Loucy (cell line): Measurements from ENCODE around the gene RNFT2.
"Not testable (repeated sequence)": the region's sequence is repeated elsewhere in the genome, so short reads cannot be mapped to it uniquely, and the experiment has no call there.

Experiments
- H2AFZ ChIP-seq: fragments of 200-600 bp; sonication (generic); 2 replicates; pipeline ENCODE4 v1.6.0; 2016; ENCODE audit warnings: antibody characterized with exemption, mild to moderate bottlenecking, low read length, moderate library complexity
- H3F3A ChIP-seq: fragments of 200-600 bp; 2 replicates; pipeline ENCODE4 v1.6.0; 2016; ENCODE audit warnings: antibody characterized with exemption, low read depth, mild to moderate bottlenecking
- H3K27me3 ChIP-seq: fragments of 200-600 bp; sonication (generic); 2 replicates; pipeline ENCODE4 v1.6.1; 2014; ENCODE audit warnings: low read length, mild to moderate bottlenecking; ENCODE audit not compliant: insufficient read depth, poor library complexity, severe bottlenecking
- H3K36me3 ChIP-seq: fragments of 200-600 bp; sonication (generic); 2 replicates; pipeline ENCODE4 v1.6.1; 2016; ENCODE audit warnings: low read length; ENCODE audit not compliant: insufficient read depth
- H3K4me1 ChIP-seq: fragments of 200-600 bp; sonication (generic); 2 replicates; pipeline ENCODE4 v1.5.1; 2014; ENCODE audit warnings: low read length, mild to moderate bottlenecking; ENCODE audit not compliant: insufficient read depth, poor library complexity, severe bottlenecking
- H3K4me2 ChIP-seq: fragments of 200-600 bp; sonication (generic); 2 replicates; pipeline ENCODE4 v1.6.0; 2014; ENCODE audit warnings: antibody characterized with exemption, low read length, low read depth, mild to moderate bottlenecking; ENCODE audit not compliant: poor library complexity, severe bottlenecking
- H3K4me3 ChIP-seq: fragments of 200-600 bp; sonication (generic); 2 replicates; pipeline ENCODE4 v1.5.1; 2014; ENCODE audit warnings: low read length, mild to moderate bottlenecking, mixed read lengths; ENCODE audit not compliant: poor library complexity, severe bottlenecking
- H3K79me2 ChIP-seq: fragments of 200-600 bp; sonication (generic); 2 replicates; pipeline ENCODE4 v1.6.1; 2014; ENCODE audit warnings: low read length; ENCODE audit not compliant: insufficient read depth
- H3K9ac ChIP-seq: fragments of 200-600 bp; sonication (generic); 2 replicates; pipeline ENCODE4 v1.6.0; 2014; ENCODE audit warnings: mild to moderate bottlenecking, low read depth, low read length, moderate library complexity; ENCODE audit not compliant: poor library complexity, severe bottlenecking
- H3K9me2 ChIP-seq: fragments of 200-600 bp; sonication (generic); replicated peaks from 2 replicates; pipeline ENCODE4 v1.6.1; 2016; ENCODE audit warnings: low read depth, low read length, mixed read lengths
- H3K9me3 ChIP-seq: fragments of 200-600 bp; sonication (generic); 2 replicates; pipeline ENCODE4 v1.6.1; 2014; ENCODE audit warnings: mild to moderate bottlenecking, antibody characterized with exemption, low read length, low read depth; ENCODE audit not compliant: insufficient read depth
- H4K20me1 ChIP-seq: fragments of 200-600 bp; sonication (generic); 2 replicates; pipeline ENCODE4 v1.6.0; 2014; ENCODE audit warnings: antibody characterized with exemption, low read length, mild to moderate bottlenecking; ENCODE audit not compliant: insufficient read depth, poor library complexity, severe bottlenecking
- EZH2phosphoT487 ChIP-seq: fragments of 200-600 bp; IDR thresholded peaks from 2 replicates; pipeline ENCODE4 v1.6.1; 2018; ENCODE audit warnings: antibody characterized with exemption, mild to moderate bottlenecking, moderate library complexity, borderline replicate concordance
- TF ChIP-seq, protein P1 (sequence below): fragments of 200-600 bp; sonication (generic); conservative IDR thresholded peaks from 2 replicates; pipeline ENCODE4 v1.5.1; 2014; ENCODE audit warnings: mild to moderate bottlenecking, antibody characterized with exemption, low read length

The RNFT2 gene

DNA sequence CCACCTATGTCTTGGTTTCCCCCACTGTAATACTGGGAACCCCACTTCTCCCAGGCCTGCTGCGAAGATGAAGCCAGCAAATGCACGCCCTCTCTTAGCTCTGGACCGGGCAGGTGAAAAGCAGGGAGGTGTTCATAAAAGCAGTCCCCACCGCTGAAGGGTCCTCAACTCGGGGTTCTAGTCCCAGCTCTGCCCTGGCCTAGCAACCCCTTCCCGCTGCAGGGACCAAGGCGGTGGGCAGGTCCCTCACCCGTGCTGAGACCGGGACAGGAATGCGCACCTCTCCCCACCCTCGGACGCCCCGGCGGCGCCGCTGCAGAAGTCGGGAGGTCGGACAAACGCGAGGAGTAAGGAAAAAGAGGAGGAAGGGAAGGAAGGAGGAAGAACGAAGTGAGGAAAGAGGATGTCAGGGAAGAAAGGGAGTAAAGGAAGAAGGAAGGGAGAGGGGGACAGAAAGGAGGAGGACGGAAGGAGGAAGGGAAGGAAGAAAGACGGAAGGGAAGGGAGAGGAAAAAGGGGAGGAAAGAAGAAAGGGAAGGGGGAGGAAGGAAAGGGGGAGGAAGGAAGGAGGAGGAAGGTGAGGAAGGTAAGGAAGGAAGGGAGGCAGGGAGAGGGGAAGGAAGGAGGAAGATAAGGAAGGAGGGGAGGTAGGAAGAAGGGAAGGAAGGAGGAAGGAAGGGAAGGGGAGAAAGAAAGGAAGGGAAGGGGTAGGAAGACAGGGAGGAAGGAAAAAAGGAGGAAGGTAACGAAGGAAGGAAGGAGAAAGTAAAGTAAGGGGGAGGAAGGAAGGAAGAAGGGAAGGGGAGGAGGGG is 947 bp upstream of the RNFT2 start:
- no peaks in the 10 kb centered on the region for H3K9me3 ChIP-seq
- no peak for TF ChIP-seq EZH2phosphoT487
- TF ChIP-seq, protein P1, sequence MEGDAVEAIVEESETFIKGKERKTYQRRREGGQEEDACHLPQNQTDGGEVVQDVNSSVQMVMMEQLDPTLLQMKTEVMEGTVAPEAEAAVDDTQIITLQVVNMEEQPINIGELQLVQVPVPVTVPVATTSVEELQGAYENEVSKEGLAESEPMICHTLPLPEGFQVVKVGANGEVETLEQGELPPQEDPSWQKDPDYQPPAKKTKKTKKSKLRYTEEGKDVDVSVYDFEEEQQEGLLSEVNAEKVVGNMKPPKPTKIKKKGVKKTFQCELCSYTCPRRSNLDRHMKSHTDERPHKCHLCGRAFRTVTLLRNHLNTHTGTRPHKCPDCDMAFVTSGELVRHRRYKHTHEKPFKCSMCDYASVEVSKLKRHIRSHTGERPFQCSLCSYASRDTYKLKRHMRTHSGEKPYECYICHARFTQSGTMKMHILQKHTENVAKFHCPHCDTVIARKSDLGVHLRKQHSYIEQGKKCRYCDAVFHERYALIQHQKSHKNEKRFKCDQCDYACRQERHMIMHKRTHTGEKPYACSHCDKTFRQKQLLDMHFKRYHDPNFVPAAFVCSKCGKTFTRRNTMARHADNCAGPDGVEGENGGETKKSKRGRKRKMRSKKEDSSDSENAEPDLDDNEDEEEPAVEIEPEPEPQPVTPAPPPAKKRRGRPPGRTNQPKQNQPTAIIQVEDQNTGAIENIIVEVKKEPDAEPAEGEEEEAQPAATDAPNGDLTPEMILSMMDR: no peak
- peaks cover 12% of the 10 kb centered on the region for H3K4me1 ChIP-seq
- no peaks in the 10 kb centered on the region for H3F3A ChIP-seq
- peak overlapping the region; percentile 87 for H3K9ac ChIP-seq
- peaks cover 4% of the 10 kb centered on the region for H3K27me3 ChIP-seq
- peaks cover 17% of the 10 kb centered on the region for H4K20me1 ChIP-seq
- H3K4me3 ChIP-seq: peak overlapping the region; percentile 94
- peak overlapping the region; percentile 95 for H3K4me2 ChIP-seq
- peaks cover 50% of the 10 kb centered on the region for H3K79me2 ChIP-seq
- H3K36me3 ChIP-seq: no peaks in the 10 kb centered on the region
- H3K9me2 ChIP-seq: no peaks in the 10 kb centered on the region
- peak overlapping the region; percentile 37 for H2AFZ ChIP-seq

DNA sequence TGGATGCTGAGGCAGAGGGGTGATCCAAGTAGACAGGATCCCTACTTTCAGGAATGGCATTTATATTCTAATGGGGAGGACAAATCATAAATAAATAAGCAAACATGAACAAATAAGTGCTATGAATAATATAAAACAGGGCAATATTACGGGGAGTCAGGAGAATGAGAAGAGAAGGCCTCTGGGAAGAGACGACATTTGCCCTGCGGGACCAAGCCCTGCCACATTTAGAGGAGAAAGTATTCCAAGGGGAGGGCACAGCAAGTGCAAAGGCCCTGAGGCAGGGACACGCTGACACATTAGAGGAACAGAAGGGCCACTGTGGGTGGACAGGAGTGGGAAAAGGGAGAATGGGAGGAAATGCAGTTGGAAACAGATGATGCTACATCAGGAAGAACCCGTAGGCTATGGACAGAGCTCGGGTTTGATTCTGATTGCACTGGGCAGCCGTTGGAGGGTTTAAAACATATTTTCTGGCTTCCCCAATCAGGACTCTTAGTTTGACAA is 1.3 kb downstream of the RNFT2 start:
- H2AFZ ChIP-seq: no peak overlapping the region
- TF ChIP-seq, protein P1: no peak
- TF ChIP-seq EZH2phosphoT487: no peak
- no peaks in the 10 kb centered on the region for H3K9me3 ChIP-seq

DNA sequence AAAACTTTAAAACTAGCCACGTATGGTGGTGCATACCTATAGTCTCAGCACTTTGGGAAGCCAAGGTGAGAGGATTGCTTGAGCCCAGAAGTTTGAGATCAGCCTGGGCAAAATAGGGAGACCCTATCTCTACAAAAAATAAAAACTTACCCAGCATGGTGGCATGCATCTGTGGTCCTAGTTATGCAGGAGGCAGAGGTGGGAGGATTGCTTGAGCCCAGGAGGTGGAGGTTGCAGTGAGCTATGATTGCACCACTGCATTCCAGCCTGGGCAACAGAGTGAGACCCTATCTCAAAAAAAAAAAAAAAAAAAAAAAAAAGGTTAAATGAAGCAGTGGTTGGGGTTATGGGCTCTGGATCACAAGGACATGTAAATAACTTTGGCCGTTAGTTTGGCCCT is 4.7 kb downstream of the RNFT2 start:
- not testable (repeated sequence) for H3K4me2 ChIP-seq, H3K4me3 ChIP-seq, H3K79me2 ChIP-seq, H3K4me1 ChIP-seq, H3F3A ChIP-seq, H3K9ac ChIP-seq, H2AFZ ChIP-seq, H4K20me1 ChIP-seq, H3K9me2 ChIP-seq, H3K36me3 ChIP-seq, H3K27me3 ChIP-seq, H3K9me3 ChIP-seq

More for the DNA sequence above, 1.3 kb downstream of the RNFT2 start:
- Histone ChIP-seq H3K4me3 (no peak overlapping the region), H3K4me1 (peaks cover 12% of the 10 kb centered on the region), H3K79me2 (peaks cover 30% of the 10 kb centered on the region), H3K4me2 (no peak overlapping the region), H3K36me3 (no peaks in the 10 kb centered on the region), H4K20me1 (peaks cover 17% of the 10 kb centered on the region), H3F3A (no peaks in the 10 kb centered on the region), H3K9me2 (no peaks in the 10 kb centered on the region), H3K27me3 (peaks cover 4% of the 10 kb centered on the region), H3K9ac (no peak overlapping the region)
